Measurements from ENCODE around the gene TMBIM1. TPM values are rescaled to one million over a fixed set of nuclear protein-coding genes. Genes with fewer than 3 reads are reported as not detected.

TMBIM1 gene
- total and polyA plus RNA-seq, 9 of the 15 experiments (the other 6 are each of a cell fraction or from before 2014, with no cell fraction given), result 14.2 to 105 (median 47.0) TPM

DNA sequence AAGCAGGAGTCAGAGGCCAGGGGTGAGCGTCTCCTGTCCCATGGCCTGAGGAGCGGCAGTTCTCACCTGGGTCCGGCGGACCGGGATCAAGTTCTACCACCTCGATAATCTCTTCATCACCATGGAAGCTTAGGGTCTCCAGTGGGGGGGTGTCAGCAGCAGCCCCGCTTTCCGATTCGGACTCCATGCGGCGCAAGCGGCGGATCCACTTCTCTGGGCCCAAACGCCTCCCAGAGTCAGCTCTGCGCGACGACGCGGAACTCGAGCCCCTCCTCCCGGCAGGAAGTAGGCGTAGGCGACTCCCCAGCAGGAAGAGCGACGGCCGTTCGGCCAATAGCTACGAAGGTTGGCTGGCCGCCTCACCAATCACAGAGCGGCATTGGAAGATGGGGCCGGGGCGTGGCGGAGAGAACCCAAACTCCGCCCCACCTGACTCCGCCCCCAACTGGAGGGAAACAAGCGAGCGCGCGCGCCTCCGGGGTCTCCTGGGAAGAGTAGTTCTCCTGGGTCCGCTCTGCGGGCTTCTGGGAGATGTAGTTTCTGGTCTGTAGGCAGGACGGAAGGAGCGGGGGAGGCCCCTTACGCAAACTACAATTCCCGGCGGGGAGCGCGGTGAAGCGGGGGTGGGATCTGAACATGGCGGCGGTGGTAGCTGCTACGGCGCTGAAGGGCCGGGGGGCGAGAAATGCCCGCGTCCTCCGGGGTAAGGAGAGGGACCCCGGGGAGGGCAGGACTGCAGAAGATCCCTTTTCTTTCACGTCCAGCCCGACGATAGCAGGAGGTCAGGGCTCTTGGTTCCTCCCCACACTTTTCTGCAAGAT lies 22.2 kb downstream of the TMBIM1 start, which contains the start of the genes AAMP and PNKD (continued):
- TF ChIP-seq NCOA1 (IDR thresholded peaks at IDR 0.05; ENCODE audit: low read depth) (0 out of 2 replicates have a peak, but pooled peaks have one; percentile 39), TBP (optimal IDR thresholded peaks at IDR 0.05; ENCODE audit: low read depth, low read length) (no peak), RBM39 (optimal IDR thresholded peaks at IDR 0.05; ENCODE audit: low read depth, low read length) (no peak), KLF10 (CRISPR knock-in tag; IDR thresholded peaks at IDR 0.05) (no peak), SMAD2 (IDR thresholded peaks at IDR 0.05; ENCODE audit: low read depth, low read length) (no peak), ZFPM2 (CRISPR knock-in tag; IDR thresholded peaks at IDR 0.05) (no peak), IRF2 (CRISPR knock-in tag; IDR thresholded peaks at IDR 0.05) (no peak), ARNT (IDR thresholded peaks at IDR 0.05) (no peak), ZSCAN29 (IDR thresholded peaks at IDR 0.05) (no peak), CCNT2 (IDR thresholded peaks at IDR 0.05; ENCODE audit: borderline replicate concordance, extremely low read depth, insufficient read length, low read depth, low read length) (peak; percentile 45), RFX1 (IDR thresholded peaks at IDR 0.05) (no peak), RFX5 (IDR thresholded peaks at IDR 0.05; ENCODE audit: low read depth, low read length) (no peak), ZNF766 (CRISPR knock-in tag; conservative IDR thresholded peaks at IDR 0.05) (peak; percentile 91), MLLT1 (IDR thresholded peaks at IDR 0.05) (peak in 1 of 2 experiments; percentile 84; a peak in 2 of 4 replicates), GTF2E2 (tag; IDR thresholded peaks at IDR 0.05) (no peak), ZNF75A (CRISPR knock-in tag; IDR thresholded peaks at IDR 0.05) (no peak), NR3C1 (CRISPR knock-in tag; IDR thresholded peaks at IDR 0.05) (no peak), SNRNP70 (optimal IDR thresholded peaks at IDR 0.05; ENCODE audit: low read depth, low read length) (no peak), ZNF830 (CRISPR knock-in tag; IDR thresholded peaks at IDR 0.05) (no peak), TSHZ1 (CRISPR knock-in tag; IDR thresholded peaks at IDR 0.05) (no peak), NFRKB (IDR thresholded peaks at IDR 0.05; ENCODE audit: low read depth) (no peak), SIN3A (IDR thresholded peaks at IDR 0.05; ENCODE audit: borderline replicate concordance in 2 of 2, control insufficient read depth in 1 of 2, low read depth in 2 of 2, low read length in 2 of 2) (peak; percentile 58 to 66; a peak in 3 of 4 replicates)
- TF ChIP-seq, protein P1, sequence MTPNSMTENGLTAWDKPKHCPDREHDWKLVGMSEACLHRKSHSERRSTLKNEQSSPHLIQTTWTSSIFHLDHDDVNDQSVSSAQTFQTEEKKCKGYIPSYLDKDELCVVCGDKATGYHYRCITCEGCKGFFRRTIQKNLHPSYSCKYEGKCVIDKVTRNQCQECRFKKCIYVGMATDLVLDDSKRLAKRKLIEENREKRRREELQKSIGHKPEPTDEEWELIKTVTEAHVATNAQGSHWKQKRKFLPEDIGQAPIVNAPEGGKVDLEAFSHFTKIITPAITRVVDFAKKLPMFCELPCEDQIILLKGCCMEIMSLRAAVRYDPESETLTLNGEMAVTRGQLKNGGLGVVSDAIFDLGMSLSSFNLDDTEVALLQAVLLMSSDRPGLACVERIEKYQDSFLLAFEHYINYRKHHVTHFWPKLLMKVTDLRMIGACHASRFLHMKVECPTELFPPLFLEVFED (CRISPR knock-in tag; conservative IDR thresholded peaks at IDR 0.05), result no peak
